OCI-LY7 (cell line): ENCODE data around the gene KATNAL2.

Source experiments
- CTCF ChIP-seq: fragments of 200-600 bp; sonication (generic); conservative IDR thresholded peaks from 2 replicates; pipeline ENCODE4 v1.5.1; 2014; ENCODE audit warnings: mild to moderate bottlenecking, antibody characterized with exemption, low read length, moderate library complexity, mixed read lengths
- EZH2phosphoT487 ChIP-seq: fragments of 200-600 bp; sonication (generic); IDR thresholded peaks from 2 replicates; pipeline ENCODE4 v1.6.1; 2018; ENCODE audit warnings: low read depth, borderline replicate concordance, mild to moderate bottlenecking, mixed run types, antibody characterized with exemption, low read length, moderate library complexity, mixed read lengths

GRCh38 chr18:46883180-46883579 lies 34.2 kb upstream of the KATNAL2 start:
- TF ChIP-seq CTCF (no peak), EZH2phosphoT487 (no peak)
